Measurements from ENCODE around the gene PCDHGA10.

- TF ChIP-seq SIN3A (IDR thresholded peaks at IDR 0.05; ENCODE audit: borderline replicate concordance, insufficient read depth, low read length), result no peak
- TF ChIP-seq TAF1 (IDR thresholded peaks at IDR 0.05; ENCODE audit: borderline replicate concordance, insufficient read depth, low read length), result no peak
Observed at GRCh38 chr5:141373673-141374317, 39.0 kb upstream of the PCDHGA10 start, which contains the start of gene PCDHGA6.

Data from PFSK-1 (cell line).